Measurements from ENCODE around the gene RABEP1.

Gene RABEP1

GRCh38 chr17:5413682-5414081, 131.6 kb downstream of the RABEP1 start:
- H3K36me3 ChIP-seq (replicated peaks; ENCODE audit: low read depth, low read length) = peaks cover 60% of the 10 kb centered on the region
- no peaks in the 10 kb centered on the region for H3K9me3 ChIP-seq (ENCODE audit: insufficient read depth, low read length)
- no peaks in the 10 kb centered on the region for H3K27me3 ChIP-seq (ENCODE audit: low read depth, low read length)
- no peak overlapping the region for H3K4me2 ChIP-seq (ENCODE audit: low read length)
- H3K27ac ChIP-seq (ENCODE audit: low read length) = no peak overlapping the region
- peaks cover 84% of the 10 kb centered on the region for H3K79me2 ChIP-seq (ENCODE audit: low read length)
- TF ChIP-seq, protein P1, sequence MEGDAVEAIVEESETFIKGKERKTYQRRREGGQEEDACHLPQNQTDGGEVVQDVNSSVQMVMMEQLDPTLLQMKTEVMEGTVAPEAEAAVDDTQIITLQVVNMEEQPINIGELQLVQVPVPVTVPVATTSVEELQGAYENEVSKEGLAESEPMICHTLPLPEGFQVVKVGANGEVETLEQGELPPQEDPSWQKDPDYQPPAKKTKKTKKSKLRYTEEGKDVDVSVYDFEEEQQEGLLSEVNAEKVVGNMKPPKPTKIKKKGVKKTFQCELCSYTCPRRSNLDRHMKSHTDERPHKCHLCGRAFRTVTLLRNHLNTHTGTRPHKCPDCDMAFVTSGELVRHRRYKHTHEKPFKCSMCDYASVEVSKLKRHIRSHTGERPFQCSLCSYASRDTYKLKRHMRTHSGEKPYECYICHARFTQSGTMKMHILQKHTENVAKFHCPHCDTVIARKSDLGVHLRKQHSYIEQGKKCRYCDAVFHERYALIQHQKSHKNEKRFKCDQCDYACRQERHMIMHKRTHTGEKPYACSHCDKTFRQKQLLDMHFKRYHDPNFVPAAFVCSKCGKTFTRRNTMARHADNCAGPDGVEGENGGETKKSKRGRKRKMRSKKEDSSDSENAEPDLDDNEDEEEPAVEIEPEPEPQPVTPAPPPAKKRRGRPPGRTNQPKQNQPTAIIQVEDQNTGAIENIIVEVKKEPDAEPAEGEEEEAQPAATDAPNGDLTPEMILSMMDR (IDR thresholded peaks at IDR 0.05; ENCODE audit: low read depth, low read length) = no peak
- TF ChIP-seq EZH2phosphoT487 (IDR thresholded peaks at IDR 0.05; ENCODE audit: low read depth) = no peak
- peaks cover 29% of the 10 kb centered on the region for H4K20me1 ChIP-seq (ENCODE audit: insufficient read depth, low read length)
- H3K4me3 ChIP-seq (ENCODE audit: low read length) = no peak overlapping the region
- H3K9ac ChIP-seq (ENCODE audit: low read length) = no peak overlapping the region
- H3K4me1 ChIP-seq (ENCODE audit: low read length) = peaks cover 54% of the 10 kb centered on the region
- no peak overlapping the region for H2AFZ ChIP-seq (ENCODE audit: low read depth, low read length)

DNA sequence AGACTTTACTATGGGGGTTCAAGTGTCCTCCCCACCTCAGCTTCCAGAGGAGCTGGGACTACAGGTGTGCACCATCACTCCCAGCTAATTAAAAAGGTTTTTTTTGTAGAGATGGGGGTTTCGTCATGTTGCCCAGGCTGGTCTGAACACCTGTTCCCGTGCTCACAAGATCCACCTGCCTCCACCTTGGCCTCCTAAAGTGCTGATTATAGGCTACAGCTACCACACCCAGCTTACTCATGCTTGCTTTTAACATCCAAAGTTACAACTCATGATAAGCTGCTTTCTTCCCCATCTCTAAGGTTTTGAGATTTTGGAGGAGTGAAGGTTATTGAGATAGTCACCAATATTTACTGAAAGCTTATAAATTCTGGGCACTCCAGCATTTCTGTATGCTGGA, 134.8 kb downstream of the RABEP1 start:
- Histone ChIP-seq H3K27ac (ENCODE audit: low read length) (no peak overlapping the region), H3K27me3 (ENCODE audit: low read depth, low read length) (no peaks in the 10 kb centered on the region), H3K36me3 (replicated peaks; ENCODE audit: low read depth, low read length) (peaks cover 46% of the 10 kb centered on the region), H2AFZ (ENCODE audit: low read depth, low read length) (no peak overlapping the region), H3K79me2 (ENCODE audit: low read length) (peaks cover 93% of the 10 kb centered on the region), H3K4me3 (ENCODE audit: low read length) (peak overlapping the region; percentile 92; the same call in 1 of the 2 replicates), H3K9ac (ENCODE audit: low read length) (peak overlapping the region; percentile 6; the same call in 1 of the 2 replicates), H3K4me2 (ENCODE audit: low read length) (peak overlapping the region; percentile 63), H4K20me1 (ENCODE audit: insufficient read depth, low read length) (peaks cover 16% of the 10 kb centered on the region), H3K9me3 (ENCODE audit: insufficient read depth, low read length) (no peaks in the 10 kb centered on the region), H3K4me1 (ENCODE audit: low read length) (peaks cover 36% of the 10 kb centered on the region)
- TF ChIP-seq, protein P1 (IDR thresholded peaks at IDR 0.05; ENCODE audit: low read depth, low read length) = no peak

DNA sequence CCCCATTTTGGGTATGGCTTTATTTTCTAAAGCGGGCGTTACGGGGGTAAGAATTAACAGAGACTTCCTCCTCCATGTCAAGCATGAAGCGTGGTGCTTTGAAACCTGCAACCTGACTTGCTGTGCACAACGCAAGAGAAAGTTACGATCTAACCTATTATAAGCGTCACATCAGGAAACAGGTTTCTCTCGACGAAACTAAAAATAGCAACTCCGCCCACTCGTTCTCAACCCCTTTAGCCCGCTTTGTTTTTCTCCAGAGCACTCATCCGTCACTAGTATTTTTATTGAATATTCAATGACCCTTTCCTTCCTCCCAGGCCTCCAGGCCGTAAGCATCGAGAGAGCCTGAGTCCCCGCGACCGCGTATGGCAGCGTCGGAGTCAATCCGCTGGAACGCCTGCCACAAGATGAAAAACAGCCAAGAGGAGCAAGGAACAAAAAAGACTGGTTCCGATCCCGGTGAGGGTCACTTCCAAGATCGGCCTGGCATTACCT, 136.8 kb downstream of the RABEP1 start:
- Histone ChIP-seq H3K9ac (ENCODE audit: low read length) (peak overlapping the region; percentile 97), H3K4me2 (ENCODE audit: low read length) (peak overlapping the region; percentile 63), H3K4me1 (ENCODE audit: low read length) (peaks cover 17% of the 10 kb centered on the region), H3K36me3 (replicated peaks; ENCODE audit: low read depth, low read length) (peaks cover 38% of the 10 kb centered on the region), H3K9me3 (ENCODE audit: insufficient read depth, low read length) (no peaks in the 10 kb centered on the region), H3K27me3 (ENCODE audit: low read depth, low read length) (no peaks in the 10 kb centered on the region), H3K27ac (ENCODE audit: low read length) (peak overlapping the region; percentile 97), H3K79me2 (ENCODE audit: low read length) (peaks cover 86% of the 10 kb centered on the region), H2AFZ (ENCODE audit: low read depth, low read length) (no peak overlapping the region), H4K20me1 (ENCODE audit: insufficient read depth, low read length) (peaks cover 6% of the 10 kb centered on the region; the same call in 1 of the 2 replicates), H3K4me3 (ENCODE audit: low read length) (peak overlapping the region; percentile 92)
- no peak for TF ChIP-seq EZH2phosphoT487 (IDR thresholded peaks at IDR 0.05; ENCODE audit: low read depth)
- TF ChIP-seq, protein P1 (IDR thresholded peaks at IDR 0.05; ENCODE audit: low read depth, low read length) = no peak

GRCh38 chr17:5419356-5419958, 137.4 kb downstream of the RABEP1 start, which contains the start of gene NUP88:
Gene NUP88 (minus strand): TSS chr17:5419662. CDS start chr17:5419650, 12 bp downstream.
- TF ChIP-seq EZH2phosphoT487 (IDR thresholded peaks at IDR 0.05; ENCODE audit: low read depth) = no peak
- TF ChIP-seq, protein P1 (IDR thresholded peaks at IDR 0.05; ENCODE audit: low read depth, low read length) = no peak
- H3K36me3 ChIP-seq (replicated peaks; ENCODE audit: low read depth, low read length) = peaks cover 39% of the 10 kb centered on the region
- peak within 1 kb of the TSS; percentile 97 for H3K9ac ChIP-seq (ENCODE audit: low read length)
- peak within 1 kb of the TSS; percentile 97 for H3K27ac ChIP-seq (ENCODE audit: low read length)
- peaks cover 17% of the 10 kb centered on the region for H3K4me1 ChIP-seq (ENCODE audit: low read length)
- no peaks in the 10 kb centered on the region for H3K27me3 ChIP-seq (ENCODE audit: low read depth, low read length)
- no peak within 1 kb of the TSS; the same call in 1 of the 2 replicates for H2AFZ ChIP-seq (ENCODE audit: low read depth, low read length)
- H3K9me3 ChIP-seq (ENCODE audit: insufficient read depth, low read length) = no peaks in the 10 kb centered on the region
- H3K79me2 ChIP-seq (ENCODE audit: low read length) = peaks cover 80% of the 10 kb centered on the region
- peaks cover 6% of the 10 kb centered on the region; the same call in 1 of the 2 replicates for H4K20me1 ChIP-seq (ENCODE audit: insufficient read depth, low read length)
- H3K4me3 ChIP-seq (ENCODE audit: low read length) = peak within 1 kb of the TSS; percentile 92
- peak within 1 kb of the TSS; percentile 84 for H3K4me2 ChIP-seq (ENCODE audit: low read length)

Measured in OCI-LY3 (cell line).